ENCODE measurements around the gene C10orf62.
A peak's percentile ranks its signal among the peaks of the same experiment; 100 is the strongest.
"Not testable (repeated sequence)": the region's sequence is repeated elsewhere in the genome, so short reads cannot be mapped to it uniquely, and the experiment has no call there.

C10orf62 gene

GRCh38 chr10:97627731-97628130 lies 38.2 kb downstream of the C10orf62 start:
- no peak for DNase-seq (ENCODE audit: low read depth in 3 of 3)

DNA sequence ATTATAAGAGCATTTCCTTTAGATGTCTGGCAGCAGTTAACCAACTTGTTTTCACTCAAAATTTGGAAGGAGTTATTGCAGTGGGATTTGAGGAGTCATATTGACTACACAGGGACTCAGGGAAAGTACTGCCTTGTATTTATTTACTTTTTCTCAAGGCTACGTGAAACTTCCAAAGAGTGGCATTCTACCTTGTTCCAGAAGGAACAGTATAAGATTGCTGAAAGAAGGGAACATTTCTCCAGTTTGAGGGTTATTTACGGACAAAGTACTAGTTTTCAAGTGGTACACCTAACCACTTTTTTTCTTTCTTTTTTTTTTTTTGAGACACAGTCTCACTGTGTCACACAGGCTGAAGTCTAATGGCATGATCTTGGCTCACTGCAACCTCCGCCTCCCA lies 38.7 kb downstream of the C10orf62 start:
- DNase-seq (ENCODE audit: low read depth in 3 of 3), result no peak

DNA sequence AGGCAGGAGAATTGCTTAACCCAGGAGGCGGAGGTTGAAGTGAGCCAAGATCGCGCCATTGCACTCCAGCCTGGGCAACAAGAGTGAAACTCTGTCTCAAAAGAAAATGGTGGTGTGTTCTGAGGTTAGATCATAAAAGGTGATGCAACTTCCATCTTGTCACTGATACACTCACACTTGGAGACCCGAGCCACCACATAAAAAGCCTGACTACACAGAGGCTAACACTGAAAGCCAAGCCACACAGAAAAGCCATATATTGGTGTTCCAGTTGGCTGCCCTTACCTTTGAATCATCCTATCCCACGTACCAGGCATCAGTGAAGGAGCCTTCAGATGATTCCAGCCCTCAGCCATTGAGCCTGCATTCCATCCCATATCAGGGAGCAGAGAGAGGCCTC lies 39.8 kb downstream of the C10orf62 start:
- no peak for DNase-seq (ENCODE audit: low read depth in 3 of 3)

- DNase-seq (ENCODE audit: low read depth in 3 of 3), result no peak
Measured at GRCh38 chr10:97631098-97631497, 41.6 kb downstream of the C10orf62 start.

- peak; percentile 84 to 93 (median 85) for DNase-seq (ENCODE audit: low read depth in 3 of 3)
Measured at GRCh38 chr10:97632949-97633884, 43.7 kb downstream of the C10orf62 start, which contains the start of gene MORN4. Gene MORN4 (minus strand): TSS chr10:97633500. CDS start chr10:97619653, 13,847 bp downstream.

DNA sequence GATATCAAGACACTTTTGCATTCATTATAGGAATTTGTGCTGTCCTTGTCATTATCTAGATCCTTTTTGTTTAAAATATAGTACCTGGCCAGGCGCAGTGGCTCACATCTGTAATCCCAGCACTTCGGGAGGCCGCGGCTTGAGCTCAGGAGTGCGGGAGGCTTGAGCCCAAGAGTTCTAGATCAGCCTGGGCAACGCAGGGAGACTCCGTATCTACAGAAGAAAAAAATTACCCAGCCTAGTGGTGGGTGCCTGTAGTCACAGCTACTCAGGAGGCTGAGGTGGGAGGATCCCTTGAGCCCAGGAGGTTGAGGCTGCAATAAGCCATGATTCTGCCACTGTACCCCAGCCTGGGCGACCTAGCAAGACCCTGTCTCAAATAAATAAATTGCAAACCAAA lies 44.4 kb downstream of the C10orf62 start:
- no peak for DNase-seq (ENCODE audit: low read depth in 3 of 3)

DNA sequence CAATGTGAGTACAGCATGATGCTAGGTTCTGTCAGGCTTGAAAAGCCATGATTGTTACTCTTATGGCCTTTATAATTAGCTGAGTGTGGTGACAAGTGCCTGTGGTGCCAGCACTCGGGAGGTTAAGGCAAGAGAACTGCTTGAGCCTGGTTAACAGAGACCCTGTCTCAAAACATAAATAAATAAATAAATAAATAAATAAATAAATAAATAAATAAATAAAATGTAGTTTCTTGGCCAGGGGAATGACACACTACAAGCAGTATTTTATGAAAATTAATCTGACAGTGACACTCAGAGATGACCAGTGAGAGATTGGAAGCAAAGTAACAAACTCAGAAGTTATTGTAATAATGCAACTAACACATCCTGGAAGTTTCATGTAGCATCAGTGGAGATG lies 46.1 kb downstream of the C10orf62 start:
- DNase-seq (ENCODE audit: low read depth in 3 of 3), result no peak

DNA sequence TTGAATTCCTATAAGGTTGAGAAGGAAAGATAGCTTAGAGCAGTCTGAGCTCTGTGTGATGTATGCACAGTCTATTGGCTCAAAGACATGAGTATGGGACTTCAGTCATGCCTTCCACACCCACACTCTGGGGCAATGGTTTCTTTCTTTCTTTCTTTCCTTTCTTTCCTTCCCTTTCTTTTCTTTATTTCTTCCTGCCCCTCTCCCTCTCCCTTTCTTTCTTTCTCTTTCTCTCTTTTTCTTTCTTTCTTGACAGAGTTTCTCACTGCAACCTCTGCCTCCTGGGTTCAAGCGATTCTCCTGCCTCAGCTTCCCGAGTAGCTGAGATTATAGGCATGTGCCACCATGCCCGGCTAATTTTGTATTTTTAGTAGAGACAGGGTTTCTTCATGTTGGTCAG lies 49.6 kb downstream of the C10orf62 start:
- not testable (repeated sequence) for DNase-seq (ENCODE audit: low read depth in 3 of 3)

DNA sequence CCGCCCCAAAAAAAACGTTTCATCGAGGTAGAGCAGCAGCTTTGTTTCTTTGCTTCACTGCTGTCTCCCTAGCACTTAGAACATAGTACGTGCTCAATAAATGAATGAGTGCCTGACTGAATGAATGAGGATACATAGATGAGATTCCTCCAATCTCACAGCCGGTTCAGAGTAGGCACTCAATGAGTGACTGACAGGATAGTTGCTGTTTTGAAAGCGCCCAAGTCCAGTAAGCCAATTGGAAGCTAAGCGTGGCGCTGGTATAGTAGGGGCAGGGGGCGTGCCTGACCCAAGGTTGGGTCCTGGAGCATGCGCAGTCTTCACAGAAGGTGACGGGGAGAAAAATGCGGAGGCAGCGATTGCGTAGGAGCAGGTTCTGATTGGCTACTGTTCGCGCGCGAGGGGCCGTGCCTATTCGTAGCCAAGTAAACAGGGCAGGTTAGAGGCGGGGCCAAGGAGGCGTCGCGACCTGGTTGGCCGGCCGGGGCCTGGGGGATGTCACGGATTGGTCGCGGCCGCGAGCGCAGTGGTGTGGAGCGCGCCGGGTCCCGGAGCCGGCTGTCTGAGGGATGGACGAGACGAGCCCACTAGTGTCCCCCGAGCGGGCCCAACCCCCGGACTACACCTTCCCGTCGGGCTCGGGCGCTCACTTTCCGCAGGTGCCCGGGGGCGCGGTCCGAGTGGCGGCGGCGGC lies 50.8 kb downstream of the C10orf62 start, which contains the start of gene PI4K2A:
Gene PI4K2A, plus strand, starts transcription at position 498 of the 694 bp plus-strand sequence. Its CDS starts 72 bp downstream, at position 570.
- peak; percentile 99 to 100 (median 99) for DNase-seq (ENCODE audit: low read depth in 3 of 3)
